ENCODE measurements around the gene MUC2.

Gene MUC2

DNA sequence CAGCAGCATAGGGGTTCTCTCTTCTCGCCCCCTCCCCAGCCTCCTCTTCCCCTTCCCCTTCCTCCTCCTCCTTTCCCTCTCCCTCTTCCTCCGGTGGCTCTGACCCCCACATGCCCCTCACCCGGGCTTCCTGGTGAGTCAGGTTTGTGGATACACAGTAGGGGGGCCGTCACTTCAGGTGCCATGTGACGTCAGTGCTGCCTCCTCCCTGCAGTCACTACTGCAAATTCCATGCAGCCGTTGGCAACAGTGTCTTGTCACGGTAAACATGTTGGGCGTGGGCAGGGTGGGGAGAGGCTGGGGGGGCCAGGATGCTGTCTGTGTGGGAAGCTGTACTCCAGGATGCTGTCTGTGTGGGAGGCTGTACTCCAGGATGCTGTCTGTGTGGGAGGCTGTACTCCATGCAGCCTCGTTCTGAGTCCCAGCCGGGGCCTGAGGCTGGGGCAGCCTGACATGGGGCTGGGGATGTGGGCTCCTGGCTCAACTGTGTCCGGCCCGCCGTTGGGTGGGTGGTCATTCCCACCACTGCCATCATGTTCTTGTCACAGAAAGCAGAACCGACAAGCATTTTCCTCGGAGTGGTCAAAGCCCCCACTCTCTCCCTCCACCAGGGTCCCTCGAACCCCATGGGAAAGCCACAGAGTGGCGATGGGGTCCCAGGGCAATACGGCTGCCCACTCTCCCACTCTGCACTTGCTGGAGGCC is 2.4 kb upstream of the MUC2 start:
- DNase-seq (ENCODE audit: low read depth): no peak

DNA sequence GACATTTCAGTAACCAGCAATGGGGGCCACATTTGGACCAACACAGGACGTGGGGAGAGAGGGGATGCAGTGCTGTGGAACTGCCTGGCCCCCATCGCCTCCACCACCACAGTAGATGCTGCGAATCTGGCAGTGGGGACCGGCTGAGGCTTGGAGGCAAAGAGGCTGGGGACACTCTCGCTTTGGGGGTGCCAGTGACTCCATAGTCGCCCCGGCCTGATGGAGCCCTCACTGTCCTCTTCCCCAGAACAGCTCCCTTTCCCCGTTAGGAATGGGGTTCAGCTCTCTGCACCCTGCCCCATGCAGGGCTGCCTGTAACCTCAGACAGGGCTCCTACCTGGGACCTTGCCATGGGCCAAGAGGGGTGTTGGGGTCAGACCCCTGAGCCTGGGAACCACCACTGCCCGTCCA is 1.8 kb upstream of the MUC2 start:
- DNase-seq (ENCODE audit: low read depth): no peak

GRCh38 chr11:1073261-1073724 is 1.4 kb upstream of the MUC2 start:
- no peak for DNase-seq (ENCODE audit: low read depth)

GRCh38 chr11:1073851-1074243 is 827 bp upstream of the MUC2 start:
- no peak for DNase-seq (ENCODE audit: low read depth)

DNA sequence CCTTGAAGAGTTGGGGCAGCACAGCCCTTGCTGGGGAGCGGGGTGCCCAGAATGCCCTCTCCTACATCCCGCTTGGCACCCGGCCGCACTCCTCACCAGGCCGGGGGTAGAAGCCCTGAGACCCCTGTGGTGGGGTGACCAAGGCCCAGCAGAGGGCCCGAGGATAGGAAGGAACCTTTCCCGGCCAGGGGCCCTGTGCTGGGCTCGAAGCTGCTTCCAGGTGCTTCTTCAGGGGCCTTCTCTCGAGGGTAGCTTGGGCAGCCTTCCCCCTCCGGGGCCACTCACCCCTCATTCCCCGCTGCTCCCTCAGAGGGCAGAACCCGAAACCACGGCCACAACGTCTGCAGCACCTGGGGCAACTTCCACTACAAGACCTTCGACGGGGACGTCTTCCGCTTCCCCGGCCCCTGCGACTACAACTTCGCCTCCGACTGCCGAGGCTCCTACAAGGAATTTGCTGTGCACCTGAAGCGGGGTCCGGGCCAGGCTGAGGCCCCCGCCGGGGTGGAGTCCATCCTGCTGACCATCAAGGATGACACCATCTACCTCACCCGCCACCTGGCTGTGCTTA is 752 bp downstream of the MUC2 start:
- DNase-seq (ENCODE audit: low read depth): no peak

DNA sequence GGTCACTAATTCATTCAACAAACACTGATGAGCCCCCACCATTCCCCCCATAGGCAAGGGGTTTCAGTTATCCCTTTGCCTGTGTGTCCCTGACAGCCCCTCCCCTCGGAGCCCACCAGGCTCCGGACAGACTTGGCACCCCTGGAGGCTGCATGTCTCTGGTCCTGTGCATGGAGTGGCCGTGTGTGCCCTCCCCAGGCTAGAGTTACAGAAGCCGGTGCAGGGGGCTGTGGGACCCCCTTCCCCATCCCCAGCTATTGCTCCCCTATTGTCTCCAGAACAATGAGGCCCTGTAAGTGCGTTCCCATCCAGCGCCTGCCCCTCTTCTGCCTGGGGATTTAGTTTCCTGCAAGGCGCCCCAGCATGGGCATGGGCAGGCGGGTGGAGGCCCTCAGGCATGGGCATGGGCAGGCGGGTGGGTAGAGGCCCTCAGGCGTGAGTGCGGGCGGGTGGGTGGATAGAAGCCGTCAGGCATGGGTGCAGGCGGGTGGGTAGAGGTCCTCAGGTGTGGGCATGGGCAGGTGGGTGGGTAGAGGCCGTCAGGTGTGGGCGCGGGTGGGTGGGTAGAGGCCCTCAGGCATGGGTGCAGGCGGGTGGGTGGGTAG is 1.5 kb downstream of the MUC2 start:
- DNase-seq (ENCODE audit: low read depth): no peak

- no peak for DNase-seq (ENCODE audit: low read depth)
Measured at GRCh38 chr11:1077033-1077416, 2.4 kb downstream of the MUC2 start.

DNA sequence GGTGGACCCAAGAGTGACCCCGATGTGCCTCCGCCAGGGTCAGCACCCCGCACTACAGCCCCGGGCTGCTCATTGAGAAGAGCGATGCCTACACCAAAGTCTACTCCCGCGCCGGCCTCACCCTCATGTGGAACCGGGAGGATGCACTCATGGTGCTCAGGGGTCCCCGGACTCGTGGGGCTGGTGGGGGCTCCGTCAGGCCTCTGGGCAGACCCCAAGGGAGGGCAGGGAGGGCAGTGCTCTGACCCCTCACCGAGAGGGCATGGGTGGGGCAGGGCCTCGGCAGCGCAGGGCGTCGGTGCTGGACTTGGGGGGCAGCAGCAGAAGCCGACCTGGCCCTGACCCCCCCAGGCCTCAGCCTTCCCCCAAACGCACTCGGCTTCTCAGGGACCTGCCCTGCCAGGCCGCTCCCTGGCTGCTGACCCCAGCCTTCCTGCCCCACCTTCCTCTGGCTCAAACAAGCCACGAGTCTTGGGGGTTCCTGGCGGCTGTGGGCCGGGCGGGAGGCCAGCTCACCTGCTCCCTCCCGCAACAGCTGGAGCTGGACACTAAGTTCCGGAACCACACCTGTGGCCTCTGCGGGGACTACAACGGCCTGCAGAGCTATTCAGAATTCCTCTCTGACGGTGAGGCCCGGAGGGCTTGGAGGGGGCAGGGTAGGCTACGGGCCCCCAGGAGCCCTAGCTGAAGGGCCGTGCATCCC is 2.9 kb downstream of the MUC2 start:
- no peak for DNase-seq (ENCODE audit: low read depth)

DNA sequence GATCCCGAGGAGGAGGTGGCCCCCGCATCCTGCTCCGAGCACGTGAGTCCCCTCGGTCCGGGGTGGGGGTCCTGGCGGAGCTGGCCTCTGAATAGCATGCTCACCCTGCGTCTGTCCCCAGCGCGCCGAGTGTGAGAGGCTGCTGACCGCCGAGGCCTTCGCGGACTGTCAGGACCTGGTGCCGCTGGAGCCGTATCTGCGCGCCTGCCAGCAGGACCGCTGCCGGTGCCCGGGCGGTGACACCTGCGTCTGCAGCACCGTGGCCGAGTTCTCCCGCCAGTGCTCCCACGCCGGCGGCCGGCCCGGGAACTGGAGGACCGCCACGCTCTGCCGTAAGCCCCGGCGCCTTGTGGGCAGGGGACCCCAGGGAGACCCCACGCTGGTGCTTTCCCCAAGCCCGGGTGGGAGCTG is 3.5 kb downstream of the MUC2 start:
- no peak for DNase-seq (ENCODE audit: low read depth)

GRCh38 chr11:1081601-1082311 is 7.1 kb downstream of the MUC2 start:
- no peak for DNase-seq (ENCODE audit: low read depth)

DNA sequence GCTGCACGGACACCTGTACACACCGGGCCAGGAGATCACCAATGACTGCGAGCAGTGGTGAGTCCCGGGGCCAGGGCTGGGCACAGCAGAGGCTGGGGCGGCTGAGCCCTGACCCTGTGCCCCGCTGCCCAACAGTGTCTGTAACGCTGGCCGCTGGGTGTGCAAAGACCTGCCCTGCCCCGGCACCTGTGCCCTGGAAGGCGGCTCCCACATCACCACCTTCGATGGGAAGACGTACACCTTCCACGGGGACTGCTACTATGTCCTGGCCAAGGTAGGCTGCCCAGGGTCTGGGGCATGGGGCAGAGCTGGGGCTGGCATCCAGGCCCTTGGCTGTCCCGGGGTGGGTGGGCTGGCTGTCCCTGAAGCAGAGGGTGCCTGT is 7.7 kb downstream of the MUC2 start:
- no peak for DNase-seq (ENCODE audit: low read depth)

DNA sequence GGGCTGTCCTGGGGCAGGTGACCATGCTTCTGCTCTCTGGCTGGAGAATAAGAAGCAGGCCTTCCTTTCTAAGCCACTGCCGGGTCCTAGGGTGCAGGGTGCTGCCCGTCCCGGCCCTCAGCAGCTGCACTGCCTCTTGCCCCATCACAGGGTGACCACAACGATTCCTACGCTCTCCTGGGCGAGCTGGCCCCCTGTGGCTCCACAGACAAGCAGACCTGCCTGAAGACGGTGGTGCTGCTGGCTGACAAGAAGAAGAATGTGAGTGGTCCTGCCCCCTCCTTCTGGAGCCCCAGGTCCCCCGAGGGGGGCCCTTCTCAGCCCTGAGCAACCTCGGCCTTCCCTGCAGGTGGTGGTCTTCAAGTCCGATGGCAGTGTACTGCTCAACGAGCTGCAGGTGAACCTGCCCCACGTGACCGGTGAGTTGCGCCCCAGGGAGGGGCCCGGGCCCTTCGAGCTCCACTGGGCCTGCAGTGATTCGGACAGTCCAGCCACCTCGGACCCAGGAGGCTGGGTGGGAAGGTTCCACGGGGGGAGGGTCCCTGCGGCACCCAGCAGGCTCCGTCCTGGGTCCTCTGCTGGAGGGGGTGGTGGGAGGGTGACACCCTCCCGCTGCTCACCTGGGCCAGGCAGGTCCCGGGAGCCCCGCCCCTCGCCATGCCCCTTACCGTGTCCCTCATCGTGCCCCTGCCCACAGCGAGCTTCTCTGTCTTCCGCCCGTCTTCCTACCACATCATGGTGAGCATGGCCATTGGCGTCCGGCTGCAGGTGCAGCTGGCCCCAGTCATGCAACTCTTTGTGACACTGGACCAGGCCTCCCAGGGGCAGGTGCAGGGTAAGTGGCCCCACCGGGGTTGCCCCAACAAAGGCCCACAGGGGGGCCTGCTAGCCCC is 8.3 kb downstream of the MUC2 start:
- DNase-seq (ENCODE audit: low read depth): no peak

GRCh38 chr11:1083621-1084551 is 9.2 kb downstream of the MUC2 start:
- no peak for DNase-seq (ENCODE audit: low read depth)

DNA sequence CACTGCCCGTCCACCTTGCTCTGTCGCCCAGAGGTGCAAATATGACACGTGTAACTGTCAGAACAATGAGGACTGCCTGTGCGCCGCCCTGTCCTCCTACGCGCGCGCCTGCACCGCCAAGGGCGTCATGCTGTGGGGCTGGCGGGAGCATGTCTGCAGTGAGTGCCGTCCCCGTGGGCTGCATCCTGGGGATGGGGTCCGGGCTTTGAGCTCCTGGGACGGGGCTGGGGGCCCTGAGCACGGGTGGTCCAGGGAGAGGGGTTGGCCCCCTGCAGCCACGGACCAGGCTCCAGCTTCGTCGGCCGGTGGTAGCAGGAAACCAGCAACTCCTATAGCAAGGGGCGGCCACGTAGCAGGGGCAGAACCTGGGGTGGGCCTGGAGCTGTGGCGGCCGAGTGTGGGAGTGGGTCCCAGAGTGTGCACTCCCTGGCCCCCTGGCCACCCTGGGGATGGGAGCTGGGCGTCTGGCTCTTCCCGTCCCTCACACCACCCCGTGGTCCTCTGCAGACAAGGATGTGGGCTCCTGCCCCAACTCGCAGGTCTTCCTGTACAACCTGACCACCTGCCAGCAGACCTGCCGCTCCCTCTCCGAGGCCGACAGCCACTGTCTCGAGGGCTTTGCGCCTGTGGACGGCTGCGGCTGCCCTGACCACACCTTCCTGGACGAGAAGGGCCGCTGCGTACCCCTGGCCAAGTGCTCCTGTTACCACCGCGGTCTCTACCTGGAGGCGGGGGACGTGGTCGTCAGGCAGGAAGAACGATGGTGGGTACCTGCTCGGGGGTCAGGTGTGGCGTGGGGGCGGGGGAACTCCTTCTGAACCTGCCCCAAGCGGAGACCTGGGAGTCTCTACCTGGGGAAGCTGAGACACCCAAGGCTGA is 10.1 kb downstream of the MUC2 start:
- DNase-seq (ENCODE audit: low read depth): no peak

DNA sequence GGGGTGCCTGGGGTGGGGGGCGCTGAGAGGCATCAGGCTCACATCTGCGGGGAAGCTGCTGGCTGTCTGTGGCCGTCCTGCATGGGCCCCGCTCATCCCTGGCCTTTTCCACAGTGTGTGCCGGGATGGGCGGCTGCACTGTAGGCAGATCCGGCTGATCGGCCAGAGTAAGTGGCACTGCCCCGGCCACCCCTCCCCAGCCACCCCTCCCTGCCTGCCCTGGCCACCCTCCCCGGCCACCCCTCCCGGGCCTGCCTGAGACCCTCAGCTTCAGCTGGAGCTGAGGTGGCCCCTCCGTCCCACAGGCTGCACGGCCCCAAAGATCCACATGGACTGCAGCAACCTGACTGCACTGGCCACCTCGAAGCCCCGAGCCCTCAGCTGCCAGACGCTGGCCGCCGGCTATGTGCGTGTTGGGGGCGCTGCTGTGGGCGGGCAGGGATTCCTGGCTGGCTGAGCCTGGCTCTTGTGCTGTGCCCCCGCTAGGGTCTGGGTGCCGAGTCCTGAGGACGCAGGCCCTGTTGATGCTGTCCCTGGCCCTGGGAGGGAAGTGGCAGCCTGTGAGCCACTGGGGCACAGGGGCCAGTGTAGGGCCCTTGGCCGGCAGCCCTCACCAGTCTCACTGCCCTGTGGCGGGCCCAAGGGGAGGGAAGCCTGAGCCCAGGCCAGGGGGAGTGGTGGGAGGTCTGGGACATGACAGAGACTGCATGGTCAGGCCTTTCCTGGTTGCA is 10.9 kb downstream of the MUC2 start:
- DNase-seq (ENCODE audit: low read depth): no peak

- no peak for DNase-seq (ENCODE audit: low read depth)
Measured at GRCh38 chr11:1086171-1087102, 11.8 kb downstream of the MUC2 start.

DNA sequence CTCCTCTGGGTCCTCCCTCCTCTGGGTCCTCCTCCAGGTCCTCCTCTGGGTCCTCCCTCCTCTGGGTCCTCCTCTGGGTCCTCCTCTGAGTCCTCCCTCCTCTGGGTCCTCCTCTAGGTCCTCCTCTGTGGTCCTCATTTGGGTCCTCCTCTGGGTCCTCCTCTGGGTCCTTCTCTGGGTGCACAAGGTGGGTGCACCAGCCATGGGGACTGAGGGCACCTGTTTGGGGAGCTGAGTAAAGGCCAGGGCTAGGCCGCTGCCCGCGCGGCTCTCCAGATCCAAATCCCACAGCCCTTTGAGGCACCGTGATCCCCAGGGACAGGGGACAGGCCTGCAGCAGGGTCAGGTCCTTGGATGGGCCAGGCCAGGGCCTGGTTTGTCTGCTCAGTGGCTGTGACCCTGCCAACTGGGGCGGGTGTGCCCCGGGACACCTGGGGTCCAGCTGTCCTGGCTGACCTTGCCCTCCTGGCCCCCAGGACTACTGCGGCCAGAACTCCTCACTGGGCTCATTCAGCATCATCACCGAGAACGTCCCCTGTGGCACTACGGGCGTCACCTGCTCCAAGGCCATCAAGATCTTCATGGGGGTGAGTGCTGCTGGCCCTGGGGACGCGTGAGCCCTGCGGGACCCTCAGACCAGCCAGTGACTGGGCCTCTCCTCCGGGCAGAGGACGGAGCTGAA is 12.7 kb downstream of the MUC2 start:
- no peak for DNase-seq (ENCODE audit: low read depth)
